GM23338 (cell line): ENCODE data around the gene LHX4. TPM values are rescaled to one million over a fixed set of nuclear protein-coding genes. Genes with fewer than 3 reads are reported as not detected.

Source experiments
- ATAC-seq: fragments of 200-7000 bp; cut with Tn5 transposase; 3 replicates; pipeline ENCODE4 v1.9.1; 2020
- DNase-seq: peaks from one replicate; pipeline ENCODE4 v3.0.0-alpha.2; 2015; ENCODE audit warnings: low spot score
- H2AFZ ChIP-seq: fragments of 200-600 bp; sonication (generic); 2 replicates; pipeline ENCODE4 v1.8.0; 2016; ENCODE audit warnings: antibody characterized with exemption, mild to moderate bottlenecking, moderate library complexity
- H3F3A ChIP-seq: fragments of 200-600 bp; sonication (generic); replicated peaks from 2 replicates; pipeline ENCODE4 v1.8.0; 2017; ENCODE audit warnings: antibody characterized with exemption, mixed run types, low read depth
- H3K27ac ChIP-seq: fragments of 200-600 bp; sonication (generic); 2 replicates; pipeline ENCODE4 v1.6.1; 2016; ENCODE audit warnings: low read depth
- H3K27me3 ChIP-seq: fragments of 200-600 bp; sonication (generic); 2 replicates; pipeline ENCODE4 v1.8.0; 2016; ENCODE audit warnings: mild to moderate bottlenecking, mixed run types, moderate library complexity; ENCODE audit not compliant: insufficient read depth
- H3K36me3 ChIP-seq: fragments of 200-600 bp; sonication (generic); 2 replicates; pipeline ENCODE4 v1.8.0; 2016; ENCODE audit warnings: mild to moderate bottlenecking; ENCODE audit not compliant: insufficient read depth
- H3K4me1 ChIP-seq: fragments of 200-600 bp; sonication (generic); 2 replicates; pipeline ENCODE4 v1.8.0; 2016; ENCODE audit warnings: mild to moderate bottlenecking, moderate library complexity; ENCODE audit not compliant: insufficient read depth
- H3K4me2 ChIP-seq: fragments of 200-600 bp; sonication (generic); 2 replicates; pipeline ENCODE4 v1.7.1; 2017; ENCODE audit warnings: mixed run types
- H3K4me3 ChIP-seq: fragments of 200-600 bp; sonication (generic); 2 replicates; pipeline ENCODE4 v1.6.1; 2016; ENCODE audit warnings: mixed run types
- H3K79me2 ChIP-seq: fragments of 200-600 bp; sonication (generic); replicated peaks from 2 replicates; pipeline ENCODE4 v1.8.0; 2017; ENCODE audit warnings: mild to moderate bottlenecking; ENCODE audit not compliant: insufficient read depth
- H3K9me2 ChIP-seq: fragments of 200-600 bp; sonication (generic); 2 replicates; pipeline ENCODE4 v1.8.0; 2017; ENCODE audit not compliant: insufficient read depth
- H4K20me1 ChIP-seq: fragments of 200-600 bp; sonication (generic); replicated peaks from 2 replicates; pipeline ENCODE4 v1.8.0; 2017; ENCODE audit warnings: mild to moderate bottlenecking; ENCODE audit not compliant: insufficient read depth
- H3K27ac Mint-ChIP-seq: 2 replicates; pipeline ENCODE4 v1.8.0; 2020; ENCODE audit warnings: inconsistent platforms, mild to moderate bottlenecking, moderate library complexity, mixed read lengths
- H3K27me3 Mint-ChIP-seq: 3 replicates; pipeline ENCODE4 v1.8.0; 2022; ENCODE audit warnings: low read depth, mild to moderate bottlenecking, moderate library complexity, mixed read lengths, inconsistent platforms; ENCODE audit not compliant: insufficient read depth, poor library complexity
- H3K36me3 Mint-ChIP-seq: 3 replicates; pipeline ENCODE4 v1.8.0; 2021; ENCODE audit warnings: low read depth, mild to moderate bottlenecking, inconsistent platforms, moderate library complexity, mixed read lengths
- H3K4me1 Mint-ChIP-seq: 3 replicates; pipeline ENCODE4 v1.8.0; 2020; ENCODE audit warnings: mild to moderate bottlenecking, inconsistent platforms, mixed read lengths
- H3K4me3 Mint-ChIP-seq: 3 replicates; pipeline ENCODE4 v1.8.0; 2021; ENCODE audit warnings: moderate library complexity, mild to moderate bottlenecking, inconsistent platforms, mixed read lengths
- H3K9me3 Mint-ChIP-seq: 3 replicates; pipeline ENCODE4 v1.8.0; 2020; ENCODE audit warnings: moderate library complexity, mild to moderate bottlenecking, inconsistent platforms, mixed read lengths
- CREB1 ChIP-seq: fragments of 250-450 bp; sonication (Bioruptor Pico); IDR thresholded peaks from 2 replicates; pipeline ENCODE4 v1.5.0; 2020; ENCODE audit warnings: low read depth, mild to moderate bottlenecking, moderate library complexity
- CTCF ChIP-seq, 2 experiments: fragments of 200-600 bp in 1 of 2; sonication (generic) in 1 of 2; conservative IDR thresholded peaks; 2 replicates each; pipeline versions ENCODE4 v1.5.1 to v1.6.1; 2016 to 2017; ENCODE audit warnings: antibody characterized with exemption in 2 of 2, low read depth in 2 of 2, mild to moderate bottlenecking in 2 of 2, moderate library complexity in 1 of 2
- EZH2 ChIP-seq: fragments of 200-600 bp; sonication (generic); IDR thresholded peaks from one replicate; pipeline ENCODE4 v1.8.0; 2017; ENCODE audit warnings: antibody characterized with exemption, mild to moderate bottlenecking, low read depth; ENCODE audit not compliant: unreplicated experiment
- JUNB ChIP-seq: IDR thresholded peaks from one replicate; pipeline ENCODE4 v1.6.1; 2016; ENCODE audit warnings: antibody characterized with exemption; ENCODE audit not compliant: unreplicated experiment
- NANOG ChIP-seq: IDR thresholded peaks from 2 replicates; pipeline ENCODE4 v1.6.1; 2016; ENCODE audit warnings: antibody characterized with exemption, borderline replicate concordance
- POLR2AphosphoS5 ChIP-seq: IDR thresholded peaks from 2 replicates; pipeline ENCODE4 v1.6.1; 2016; ENCODE audit warnings: antibody characterized with exemption, low read depth
- REST ChIP-seq: IDR thresholded peaks from one replicate; pipeline ENCODE4 v1.6.1; 2018; ENCODE audit warnings: antibody characterized with exemption; ENCODE audit not compliant: unreplicated experiment
- STAT1 ChIP-seq: IDR thresholded peaks from one replicate; pipeline ENCODE4 v1.6.1; 2016; ENCODE audit warnings: antibody characterized with exemption; ENCODE audit not compliant: unreplicated experiment
- ZNF331 ChIP-seq: fragments of 250-450 bp; sonication (Bioruptor Pico); IDR thresholded peaks from 2 replicates; pipeline ENCODE4 v1.5.0; 2020; ENCODE audit warnings: low read depth, mild to moderate bottlenecking, moderate library complexity
- polyA plus RNA-seq: library from polyadenylated mRNA; unstranded; fragments of >200 nt; fragmentation: Nextera tagmentation; extraction: Ambion mirVana; gene quantifications from 2 replicates; pipeline ENCODE4 v1.2.1, GENCODE V29; 2016
- total RNA-seq: library from RNA; depleted of rRNA; stranded (reverse); fragments of >200 nt; shearing (Covaris generic); gene quantifications from 2 replicates; pipeline ENCODE4 v1.2.3, GENCODE V29; 2014
- TF ChIP-seq, protein P1 (sequence below): IDR thresholded peaks from 2 replicates; pipeline ENCODE4 v1.6.1; 2016; ENCODE audit warnings: antibody characterized with exemption

LHX4 gene
- total and polyA plus RNA-seq, 2 experiments from 2014 or later, result 1.4 to 2.5 TPM

DNA sequence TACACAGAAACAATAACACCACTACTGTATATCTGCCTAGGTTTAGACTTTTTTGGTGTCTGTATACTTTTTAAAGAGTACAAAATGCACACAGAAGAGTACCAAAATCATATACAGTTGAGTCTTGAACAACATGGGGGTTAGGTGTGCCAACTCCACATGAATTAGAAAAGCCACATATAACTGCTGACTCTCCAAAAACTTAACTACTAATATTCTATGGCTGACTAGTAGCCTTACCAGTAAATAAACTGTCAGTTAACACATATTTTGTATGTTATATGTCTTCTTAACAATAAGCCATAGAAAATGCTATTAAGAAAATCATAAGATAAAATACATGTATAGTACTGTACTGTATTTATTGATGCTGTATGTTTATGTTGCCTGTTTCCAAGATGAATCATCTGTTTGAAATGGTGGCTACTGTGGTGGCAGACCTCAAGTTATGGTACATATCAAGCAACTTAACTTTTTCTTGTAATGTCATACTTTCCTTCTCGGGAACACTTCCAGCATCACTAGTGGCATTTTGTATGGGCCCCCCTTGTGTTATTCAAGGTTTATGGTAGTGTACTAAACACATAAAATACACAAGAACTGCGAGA is 71.2 kb downstream of the LHX4 start:
- no peak overlapping the region for H3K27ac Mint-ChIP-seq
- TF ChIP-seq EZH2 (no peak), CTCF (conservative IDR thresholded peaks at IDR 0.05; ENCODE audit: low read depth in 2 of 2) (no peak), NANOG (no peak), ZNF331 (CRISPR knock-in tag) (no peak), JUNB (no peak), STAT1 (no peak), CREB1 (CRISPR knock-in tag) (no peak)
- Histone ChIP-seq H2AFZ (no peak overlapping the region), H4K20me1 (peaks cover 6% of the 10 kb centered on the region), H3K36me3 (no peaks in the 10 kb centered on the region), H3K9me2 (no peaks in the 10 kb centered on the region), H3K4me3 (no peak overlapping the region), H3K79me2 (no peaks in the 10 kb centered on the region), H3K27ac (no peak overlapping the region), H3K4me2 (no peak overlapping the region), H3K27me3 (no peaks in the 10 kb centered on the region), H3F3A (no peaks in the 10 kb centered on the region), H3K4me1 (no peaks in the 10 kb centered on the region)
- no peaks in the 10 kb centered on the region; the same call in 2 of the 3 replicates for H3K4me1 Mint-ChIP-seq
- no peaks in the 10 kb centered on the region; the same call in 2 of the 3 replicates for H3K36me3 Mint-ChIP-seq
- DNase-seq, result no peak
- H3K27me3 Mint-ChIP-seq, result peaks cover 2% of the 10 kb centered on the region
- H3K4me3 Mint-ChIP-seq, result no peak overlapping the region
- no peak for ATAC-seq
- no peaks in the 10 kb centered on the region for H3K9me3 Mint-ChIP-seq

DNA sequence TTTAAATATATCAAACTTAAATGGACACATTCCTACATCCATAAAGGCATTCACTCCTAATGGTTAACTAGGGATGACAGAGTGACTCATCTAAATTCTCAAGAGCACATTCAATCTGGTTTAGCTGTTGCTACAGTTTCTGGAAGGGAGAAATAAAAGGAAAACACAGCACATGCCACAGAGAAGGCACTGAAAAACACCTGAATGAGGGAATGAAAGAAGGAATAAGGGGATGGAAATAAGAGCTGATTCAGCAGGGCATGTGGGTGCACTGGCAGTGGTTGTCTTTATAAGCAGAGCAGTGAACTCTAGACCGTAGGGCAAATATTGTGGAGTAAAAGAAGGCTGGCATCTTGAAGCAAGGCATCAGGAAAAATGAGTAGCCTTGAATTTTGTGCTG is 79.3 kb downstream of the LHX4 start:
- no peak for ATAC-seq
- peak overlapping the region; percentile 29; the same call in 1 of the 2 replicates for H3K27ac ChIP-seq
- H3K27ac Mint-ChIP-seq, result peak overlapping the region; percentile 68
- TF ChIP-seq ZNF331 (CRISPR knock-in tag) (no peak), POLR2AphosphoS5 (no peak), REST (no peak)
- TF ChIP-seq, protein P1, sequence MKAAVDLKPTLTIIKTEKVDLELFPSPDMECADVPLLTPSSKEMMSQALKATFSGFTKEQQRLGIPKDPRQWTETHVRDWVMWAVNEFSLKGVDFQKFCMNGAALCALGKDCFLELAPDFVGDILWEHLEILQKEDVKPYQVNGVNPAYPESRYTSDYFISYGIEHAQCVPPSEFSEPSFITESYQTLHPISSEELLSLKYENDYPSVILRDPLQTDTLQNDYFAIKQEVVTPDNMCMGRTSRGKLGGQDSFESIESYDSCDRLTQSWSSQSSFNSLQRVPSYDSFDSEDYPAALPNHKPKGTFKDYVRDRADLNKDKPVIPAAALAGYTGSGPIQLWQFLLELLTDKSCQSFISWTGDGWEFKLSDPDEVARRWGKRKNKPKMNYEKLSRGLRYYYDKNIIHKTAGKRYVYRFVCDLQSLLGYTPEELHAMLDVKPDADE, result no peak

More for the DNA sequence above, 79.3 kb downstream of the LHX4 start:
- no peak overlapping the region for H3K4me3 ChIP-seq
- no peak overlapping the region for H3K4me2 ChIP-seq
- no peaks in the 10 kb centered on the region for H3K27me3 Mint-ChIP-seq
- H3F3A ChIP-seq, result no peaks in the 10 kb centered on the region
- H3K79me2 ChIP-seq, result no peaks in the 10 kb centered on the region
- H3K4me1 Mint-ChIP-seq, result peaks cover 11% of the 10 kb centered on the region; the same call in 2 of the 3 replicates
- H3K9me3 Mint-ChIP-seq, result no peaks in the 10 kb centered on the region
- no peak for DNase-seq
- no peaks in the 10 kb centered on the region for H3K36me3 ChIP-seq
- no peaks in the 10 kb centered on the region; the same call in 2 of the 3 replicates for H3K36me3 Mint-ChIP-seq
- no peaks in the 10 kb centered on the region for H3K9me2 ChIP-seq
- H3K4me3 Mint-ChIP-seq, result no peak overlapping the region
- H3K27me3 ChIP-seq, result no peaks in the 10 kb centered on the region
- peaks cover 14% of the 10 kb centered on the region for H3K4me1 ChIP-seq
- H4K20me1 ChIP-seq, result no peaks in the 10 kb centered on the region
- H2AFZ ChIP-seq, result no peak overlapping the region
